Prostate gland (tissue), 2 donors: ENCODE measurements around the gene UNK. TPM values are rescaled to one million over a fixed set of nuclear protein-coding genes. Genes with fewer than 3 reads are reported as not detected.
A peak's percentile ranks its signal among the peaks of the same experiment; 100 is the strongest.
"Not testable (repeated sequence)": the region's sequence is repeated elsewhere in the genome, so short reads cannot be mapped to it uniquely, and the experiment has no call there.

Experiments used
- DNase-seq: peaks from one replicate; pipeline ENCODE4 v3.0.0-alpha.2; 2019; ENCODE audit warnings: low spot score
- H3K27ac ChIP-seq, 2 donors: fragments of 200-600 bp; sonication (generic); 2 replicates each; pipeline ENCODE4 v1.5.1; 2017 to 2019
- H3K27me3 ChIP-seq: fragments of 200-600 bp; sonication (generic); replicated peaks from 2 replicates; pipeline ENCODE4 v1.5.1; 2019; ENCODE audit not compliant: insufficient read depth
- H3K36me3 ChIP-seq, 2 donors: fragments of 200-600 bp; sonication (generic); 1 replicate in 1 of 2; 2 replicates in 1 of 2; pipeline versions ENCODE4 v1.5.1 to v1.8.1; 2017 to 2019
- H3K4me1 ChIP-seq: fragments of 200-600 bp; sonication (generic); replicated peaks from 2 replicates; pipeline ENCODE4 v1.5.1; 2019
- H3K4me3 ChIP-seq, 2 donors: fragments of 200-600 bp; sonication (generic); 2 replicates each; pipeline ENCODE4 v1.5.1; 2017 to 2019
- H3K9me3 ChIP-seq: fragments of 200-600 bp; sonication (generic); 2 replicates; pipeline ENCODE4 v1.5.1; 2017
- CTCF ChIP-seq, 4 experiments: fragments of 200-600 bp in 2 of 4; fragments of 450-650 bp in 2 of 4; sonication (generic) in 2 of 4; IDR thresholded peaks; 1 replicate in 3 of 4; 2 replicates in 1 of 4; pipeline ENCODE4 v1.5.1; 2016 to 2019; ENCODE audit warnings: antibody characterized with exemption in 4 of 4, mild to moderate bottlenecking in 2 of 4, moderate library complexity in 2 of 4
- POLR2A ChIP-seq: fragments of 450-650 bp; IDR thresholded peaks from one replicate; pipeline ENCODE4 v1.6.1; 2016; ENCODE audit warnings: antibody characterized with exemption, mild to moderate bottlenecking
- POLR2AphosphoS5 ChIP-seq: sonication (generic); formaldehyde crosslinking; IDR thresholded peaks from one replicate; pipeline ENCODE4 v1.6.1; 2017; ENCODE audit warnings: antibody characterized with exemption
- WGBS: methylation state at CpG from one replicate; pipeline ENCODE4 v1.1.5; 2018; 5-methylcytosine and 5-hydroxymethylcytosine counted together
- intact Hi-C: fragments of 100-400 bp; cut with DNase I; formaldehyde crosslinking; loops from one replicate; pipeline ENCODE4 v1.14.2; 2022
- total RNA-seq, 2 donors: library from RNA; depleted of rRNA; stranded (reverse); fragments of >200 nt; gene quantifications; one replicate each; pipeline ENCODE4 v1.1.0, GENCODE V29; 2016

UNK gene
- total RNA-seq, 2 donors from 2014 or later, result 68.9 to 72.5 TPM

GRCh38 chr17:75849724-75850123, 65.1 kb downstream of the UNK start:
- TF ChIP-seq POLR2AphosphoS5, result no peak
- no peak for TF ChIP-seq CTCF (IDR thresholded peaks at IDR 0.05)
- TF ChIP-seq POLR2A, result no peak
- 78% methylated on average over 9 of the region's 9 CpGs for WGBS
- DNase-seq, result no peak
- Histone ChIP-seq H3K27me3 (no peaks in the 10 kb centered on the region), H3K4me1 (peaks cover 21% of the 10 kb centered on the region), H3K36me3 (peaks cover 33 to 40% of the 10 kb centered on the region in 2 donors), H3K4me3 (no peak overlapping the region), H3K27ac (peak overlapping the region in 1 of 2 donors; percentile 50), H3K9me3 (no peaks in the 10 kb centered on the region)
- intact Hi-C loops, result no loop called here

- DNase-seq, result no peak
- Histone ChIP-seq H3K27me3 (no peaks in the 10 kb centered on the region), H3K27ac (peak overlapping the region in 1 of 2 donors; percentile 5), H3K36me3 (peaks cover 33 to 40% of the 10 kb centered on the region in 2 donors), H3K4me1 (peaks cover 11% of the 10 kb centered on the region), H3K4me3 (no peak overlapping the region), H3K9me3 (no peaks in the 10 kb centered on the region)
- WGBS, result 88% methylated on average over 12 of the region's 12 CpGs
- intact Hi-C loops, result no loop called here
- TF ChIP-seq CTCF (IDR thresholded peaks at IDR 0.05), result no peak
- TF ChIP-seq POLR2AphosphoS5, result no peak
- TF ChIP-seq POLR2A, result no peak
These were observed 66.5 kb downstream of the UNK start for GRCh38 chr17:75850928-75851692.

GRCh38 chr17:75851693-75851991, 67.0 kb downstream of the UNK start:
- H3K27me3 ChIP-seq, DNase-seq, H3K4me3 ChIP-seq, intact Hi-C loops, H3K9me3 ChIP-seq: not testable (repeated sequence)
- peak overlapping the region in 1 of 2 donors; percentile 5 for H3K27ac ChIP-seq
- 90% methylated on average over 15 of the region's 15 CpGs for WGBS
- peaks cover 11% of the 10 kb centered on the region for H3K4me1 ChIP-seq
- H3K36me3 ChIP-seq, result peaks cover 29 to 36% of the 10 kb centered on the region in 2 donors

- no peak for DNase-seq
- intact Hi-C loops, result no loop called here
- peak overlapping the region; percentile 98 for H3K27ac ChIP-seq
- no peaks in the 10 kb centered on the region for H3K27me3 ChIP-seq
- no peak for TF ChIP-seq CTCF (IDR thresholded peaks at IDR 0.05)
- TF ChIP-seq POLR2AphosphoS5, result peak; percentile 67
- no peak for TF ChIP-seq POLR2A
- H3K4me1 ChIP-seq, result peaks cover 11% of the 10 kb centered on the region
- WGBS, result 55% methylated on average over 7 of the region's 7 CpGs
- H3K4me3 ChIP-seq, result no peak overlapping the region
- peaks cover 17 to 18% of the 10 kb centered on the region in 2 donors for H3K36me3 ChIP-seq
- H3K9me3 ChIP-seq, result no peaks in the 10 kb centered on the region
These were observed 68.8 kb downstream of the UNK start for GRCh38 chr17:75853433-75853832.

- peak overlapping the region; percentile 72 to 89 for H3K4me3 ChIP-seq
- peaks cover 8% of the 10 kb centered on the region for H3K4me1 ChIP-seq
- DNase-seq, result no peak
- H3K9me3 ChIP-seq, result no peaks in the 10 kb centered on the region
- no peak for TF ChIP-seq CTCF (IDR thresholded peaks at IDR 0.05)
- peak; percentile 53 for TF ChIP-seq POLR2AphosphoS5
- peak overlapping the region; percentile 98 for H3K27ac ChIP-seq
- intact Hi-C loops, result loop anchor here (2.0 kb wide), 2 partner anchors 19 to 69 kb away; partner anchors contain the start of gene UNK
- WGBS, result 29% methylated on average over 7 of the region's 7 CpGs
- peaks cover 14 to 16% of the 10 kb centered on the region in 2 donors for H3K36me3 ChIP-seq
- H3K27me3 ChIP-seq, result no peaks in the 10 kb centered on the region
These were observed 69.6 kb downstream of the UNK start for GRCh38 chr17:75854101-75854748.
